Urinary bladder (tissue), 4 donors: ENCODE results near the gene GLYATL1B. TPM values are rescaled to one million over a fixed set of nuclear protein-coding genes. Genes with fewer than 3 reads are reported as not detected.
"Not testable (repeated sequence)": the region's sequence is repeated elsewhere in the genome, so short reads cannot be mapped to it uniquely, and the experiment has no call there.

Source experiments
- DNase-seq: peaks from one replicate; pipeline ENCODE4 v3.0.0-alpha.2; 2015; ENCODE audit errors: extremely low spot score
- H3K27ac ChIP-seq: one replicate; pipeline ENCODE4 v1.5.1; 2013; ENCODE audit warnings: low read depth, mild to moderate bottlenecking, moderate library complexity
- H3K36me3 ChIP-seq: one replicate; pipeline ENCODE4 v1.6.1; 2013; ENCODE audit warnings: mild to moderate bottlenecking, moderate library complexity; ENCODE audit not compliant: insufficient read depth
- H3K4me1 ChIP-seq: one replicate; pipeline ENCODE4 v1.6.1; 2013; ENCODE audit warnings: mild to moderate bottlenecking, moderate library complexity; ENCODE audit not compliant: insufficient read depth
- H3K4me3 ChIP-seq: one replicate; pipeline ENCODE4 v1.5.1; 2013; ENCODE audit warnings: low read depth, low read length
- WGBS: extraction: QIAGEN DNeasy Blood & Tissue Kit; methylation state at CpG from one replicate; pipeline ENCODE4 v1.1.7; 2013; 5-methylcytosine and 5-hydroxymethylcytosine counted together
- polyA plus RNA-seq: library from polyadenylated mRNA; stranded (reverse); fragments of 200-250 nt; gene quantifications from one replicate; pipeline ENCODE4 v1.2.3, GENCODE V29; 2013
- total RNA-seq: library from RNA; depleted of rRNA; stranded (reverse); fragments of >200 nt; gene quantifications from one replicate; pipeline ENCODE4 v1.2.3, GENCODE V29; 2014
- donor health status: healthy with polysubstance abuse.
- donor health status: healthy.

Gene GLYATL1B
- total and polyA plus RNA-seq, 2 donors: not detected

- H3K4me3 ChIP-seq: no peak overlapping the region
- no peak overlapping the region for H3K27ac ChIP-seq
- H3K36me3 ChIP-seq: no peaks in the 10 kb centered on the region
- no peak for DNase-seq
- WGBS: 75% methylated on average over 2 of the region's 2 CpGs
- no peaks in the 10 kb centered on the region for H3K4me1 ChIP-seq
These were observed 26.4 kb downstream of the GLYATL1B start for GRCh38 chr11:59112494-59112893.

GRCh38 chr11:59114344-59114743, 28.2 kb downstream of the GLYATL1B start:
- DNase-seq: no peak
- Histone ChIP-seq H3K36me3 (no peaks in the 10 kb centered on the region), H3K27ac (no peak overlapping the region), H3K4me1 (no peaks in the 10 kb centered on the region), H3K4me3 (no peak overlapping the region)
- WGBS: 98% methylated on average over 3 of the region's 3 CpGs

DNA sequence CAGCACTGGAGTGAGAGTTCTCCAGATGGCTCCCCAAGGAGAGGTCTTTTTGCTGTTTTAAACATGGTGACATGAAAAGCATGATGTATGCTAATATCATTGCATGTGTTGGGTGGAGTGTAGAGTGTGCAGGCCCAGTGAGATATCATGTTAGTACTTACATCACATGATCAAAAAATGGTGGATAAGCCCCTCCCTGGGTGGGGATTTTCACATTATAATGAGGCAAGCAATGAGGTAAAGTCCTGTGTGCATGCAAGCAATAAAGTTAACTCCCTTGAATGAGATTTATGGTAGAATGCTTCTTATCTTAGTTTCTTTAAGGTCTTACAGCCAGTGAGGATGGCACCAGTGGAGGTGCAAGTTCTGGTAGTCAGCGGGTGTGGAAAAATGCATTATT, 29.4 kb downstream of the GLYATL1B start:
- DNase-seq: no peak
- H3K4me1 ChIP-seq: no peaks in the 10 kb centered on the region
- no peak overlapping the region for H3K27ac ChIP-seq
- H3K4me3 ChIP-seq: no peak overlapping the region
- WGBS: 100% methylated on average over 1 of the region's 1 CpG
- H3K36me3 ChIP-seq: no peaks in the 10 kb centered on the region

GRCh38 chr11:59117774-59118173, 31.7 kb downstream of the GLYATL1B start:
- Histone ChIP-seq H3K36me3 (no peaks in the 10 kb centered on the region), H3K27ac (no peak overlapping the region), H3K4me1 (no peaks in the 10 kb centered on the region), H3K4me3 (no peak overlapping the region)
- 99% methylated on average over 2 of the region's 2 CpGs for WGBS
- DNase-seq: no peak

DNA sequence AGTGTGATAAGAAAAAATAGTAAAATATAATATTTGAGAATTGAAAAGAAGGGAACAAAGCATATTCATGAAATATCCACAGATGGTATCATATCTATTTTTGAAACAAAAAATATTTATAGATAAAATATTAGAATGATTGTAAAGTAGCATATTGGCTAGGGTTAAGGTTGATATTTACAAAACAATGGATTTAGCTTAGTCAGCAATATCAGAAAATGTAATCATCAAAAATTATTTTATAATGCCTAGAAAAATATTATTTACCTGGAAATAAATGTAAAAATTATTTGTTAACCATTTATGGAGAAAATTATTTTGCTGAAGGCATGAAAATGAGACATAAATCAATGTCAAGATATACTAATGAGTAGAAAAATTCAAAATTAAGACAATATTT, 33.7 kb downstream of the GLYATL1B start:
- no peak overlapping the region for H3K27ac ChIP-seq
- H3K4me3 ChIP-seq: no peak overlapping the region
- H3K36me3 ChIP-seq: no peaks in the 10 kb centered on the region
- no peaks in the 10 kb centered on the region for H3K4me1 ChIP-seq
- DNase-seq: no peak

- Histone ChIP-seq H3K27ac (no peak overlapping the region), H3K36me3 (no peaks in the 10 kb centered on the region), H3K4me3 (no peak overlapping the region), H3K4me1 (no peaks in the 10 kb centered on the region)
- 12% methylated on average over 20 of the region's 20 CpGs for WGBS
- peak; percentile 21 for DNase-seq
These were observed 49.7 kb downstream of the GLYATL1B start for GRCh38 chr11:59135648-59136461.

DNA sequence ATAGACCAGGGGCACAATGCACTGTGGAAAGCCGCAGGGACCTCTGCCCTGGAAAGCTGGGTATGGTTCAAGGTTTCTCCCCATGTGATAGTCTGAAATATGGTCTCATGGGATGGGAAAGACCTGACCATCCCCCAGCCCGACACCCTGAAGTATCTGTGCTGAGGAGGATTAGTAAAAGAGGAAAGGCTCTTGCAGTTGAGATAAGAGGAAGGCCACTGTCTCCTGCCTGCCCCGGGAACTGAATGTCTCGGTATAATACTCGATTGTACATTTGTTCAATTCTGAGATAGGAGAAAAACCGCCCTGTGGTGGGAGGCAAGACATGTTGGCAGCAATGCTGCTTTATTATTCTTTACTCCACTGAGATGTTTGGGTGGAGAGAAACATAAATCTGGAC, 50.4 kb downstream of the GLYATL1B start:
- H3K4me3 ChIP-seq, H3K36me3 ChIP-seq, H3K27ac ChIP-seq, H3K4me1 ChIP-seq, DNase-seq: not testable (repeated sequence)
- WGBS: 69% methylated on average over 6 of the region's 6 CpGs

- Histone ChIP-seq H3K36me3 (no peaks in the 10 kb centered on the region), H3K27ac (no peak overlapping the region), H3K4me1 (no peaks in the 10 kb centered on the region), H3K4me3 (no peak overlapping the region)
- DNase-seq: no peak
- WGBS: 95% methylated on average over 17 of the region's 17 CpGs
These were observed 51.1 kb downstream of the GLYATL1B start for GRCh38 chr11:59137190-59137589.

- 70% methylated on average over 2 of the region's 2 CpGs for WGBS
- Histone ChIP-seq H3K27ac (no peak overlapping the region), H3K4me1 (no peaks in the 10 kb centered on the region), H3K36me3 (no peaks in the 10 kb centered on the region), H3K4me3 (no peak overlapping the region)
- no peak for DNase-seq
These were observed 52.5 kb downstream of the GLYATL1B start for GRCh38 chr11:59138643-59139042.

DNA sequence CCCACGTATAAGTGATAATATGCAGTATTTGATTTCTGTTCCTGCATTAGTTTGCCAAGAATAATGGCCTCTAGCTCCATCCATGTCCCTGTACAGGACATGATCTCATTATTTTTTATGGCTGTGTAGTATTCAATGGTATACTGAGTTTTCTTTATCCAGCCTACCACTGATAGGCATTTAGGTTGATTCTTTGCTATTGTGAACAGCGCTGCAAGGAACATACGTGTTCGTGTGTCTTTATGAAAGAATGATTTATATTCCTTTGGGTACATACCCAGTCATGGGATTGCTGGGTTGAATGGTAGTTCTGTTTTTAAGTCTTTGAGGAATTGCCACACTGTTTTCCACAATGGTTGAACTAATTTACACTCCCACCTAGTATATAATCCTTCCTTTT, 55.1 kb downstream of the GLYATL1B start:
- H3K27ac ChIP-seq: no peak overlapping the region
- 92% methylated on average over 4 of the region's 4 CpGs for WGBS
- H3K4me1 ChIP-seq: peaks cover 2% of the 10 kb centered on the region

GRCh38 chr11:59141673-59142460, 55.8 kb downstream of the GLYATL1B start:
- Histone ChIP-seq H3K4me1 (peaks cover 2% of the 10 kb centered on the region), H3K27ac (peak overlapping the region; percentile 77), H3K36me3 (no peaks in the 10 kb centered on the region), H3K4me3 (peak overlapping the region; percentile 65)
- no peak for DNase-seq
- WGBS: 5% methylated on average over 3 of the region's 3 CpGs

More for the DNA sequence above, 55.1 kb downstream of the GLYATL1B start:
- DNase-seq: no peak
- Histone ChIP-seq H3K4me3 (no peak overlapping the region), H3K36me3 (no peaks in the 10 kb centered on the region)

DNA sequence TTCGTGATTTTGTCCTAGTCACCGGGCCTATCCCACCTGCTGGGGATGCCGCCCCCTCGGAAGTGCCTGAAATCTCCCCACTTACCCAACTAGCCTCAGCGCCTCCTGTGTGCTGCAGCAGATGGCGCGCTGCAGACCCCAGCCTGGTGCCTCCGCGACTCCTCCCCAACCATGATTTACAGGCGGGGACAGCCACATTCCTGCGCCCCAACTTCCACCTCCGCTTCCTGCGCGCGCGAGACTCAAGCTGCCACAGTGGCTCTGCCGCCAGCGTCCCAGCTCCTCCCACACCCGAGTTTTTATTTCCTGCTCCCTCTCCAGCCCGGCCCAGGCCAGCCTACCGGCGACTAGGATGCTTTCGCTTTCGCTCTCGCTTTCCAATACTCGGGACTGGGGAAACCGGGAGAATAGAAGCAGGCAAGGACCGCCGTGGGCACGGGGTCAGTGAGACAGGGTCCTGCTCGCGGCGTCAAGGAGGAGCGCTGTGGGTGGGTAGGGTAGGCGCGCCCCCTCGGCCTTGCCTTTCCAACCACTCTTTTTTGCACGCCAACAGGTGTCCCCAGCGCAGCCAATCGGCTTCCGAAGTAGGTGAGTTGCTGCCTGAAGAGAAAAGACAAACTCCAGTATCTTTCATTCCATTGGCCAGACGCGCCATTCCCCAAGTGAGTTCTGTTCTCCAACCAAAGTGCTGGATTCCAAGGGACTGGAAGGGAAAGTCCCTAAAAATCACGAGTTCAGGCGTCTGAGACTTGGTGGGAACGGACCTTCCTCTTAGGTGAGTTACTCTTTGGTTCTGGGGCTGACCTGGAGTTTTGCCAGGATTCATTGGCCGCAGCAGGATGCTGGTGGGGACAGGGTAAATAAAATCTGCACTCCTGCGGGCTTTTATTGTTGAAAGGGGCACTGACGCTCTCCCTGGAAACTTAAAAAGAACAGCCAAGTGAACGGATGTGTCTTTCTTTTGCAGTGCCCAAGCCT, 56.7 kb downstream of the GLYATL1B start, which contains the start of gene FAM111A:
TSS of gene FAM111A (plus strand) at position 327 of the 978 bp plus-strand sequence. CDS start 6,017 bp downstream, outside the sequence.
- Histone ChIP-seq H3K4me1 (peaks cover 2% of the 10 kb centered on the region), H3K36me3 (no peaks in the 10 kb centered on the region), H3K4me3 (peak within 1 kb of the TSS; percentile 65), H3K27ac (peak within 1 kb of the TSS; percentile 77)
- under 1% methylated on average over 50 of the region's 50 CpGs for WGBS
- DNase-seq: peak; percentile 83

DNA sequence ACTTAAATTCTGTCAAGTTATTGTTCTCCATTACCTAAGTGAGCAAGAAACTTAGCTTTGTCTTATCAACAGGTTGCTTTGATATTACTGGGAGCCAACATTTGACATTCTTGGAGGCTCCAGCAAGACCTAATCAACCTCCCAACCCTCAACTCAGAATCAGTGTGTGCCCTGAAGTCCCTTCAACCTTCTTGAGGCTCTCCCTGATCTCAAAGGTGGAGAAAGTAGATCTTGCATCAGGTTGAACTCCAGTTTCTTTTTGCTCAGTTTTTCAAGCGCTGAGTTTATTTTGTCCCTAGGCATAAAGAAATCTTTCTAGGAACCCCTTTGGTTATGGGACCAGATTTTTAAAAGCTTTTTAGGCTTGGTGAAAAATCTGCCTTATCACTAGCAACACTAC, 58.0 kb downstream of the GLYATL1B start:
- DNase-seq: no peak
- H3K36me3 ChIP-seq: no peaks in the 10 kb centered on the region
- 86% methylated on average over 1 of the region's 1 CpG for WGBS
- peaks cover 2% of the 10 kb centered on the region for H3K4me1 ChIP-seq
- H3K4me3 ChIP-seq: peak overlapping the region; percentile 64
- H3K27ac ChIP-seq: peak overlapping the region; percentile 66
